Caco-2 (cell line): ENCODE data around the gene PHF23. TPM values are rescaled to one million over a fixed set of nuclear protein-coding genes. Genes with fewer than 3 reads are reported as not detected.

Experiments used
- BruUV-seq: library from RNA; stranded (reverse); fragments of 400-500 nt; replicated peaks from 2 replicates; lab custom pipeline; 2021; lab: Mats Ljungman, UMichigan
- CTCF ChIA-PET: fragments of 300-600 bp; sonication (Branson Sonifier 250); formaldehyde crosslinking; loops from one replicate; lab custom pipeline; 2022; ENCODE audit warnings: antibody characterized with exemption; lab: Charles Lee
- POLR2A ChIA-PET: fragments of 300-600 bp; sonication (Branson Sonifier 250); formaldehyde crosslinking; loops from one replicate; lab custom pipeline; 2022; ENCODE audit warnings: antibody characterized with exemption; lab: Charles Lee
- DNase-seq, 2 experiments: peaks; one replicate each; pipeline versions ENCODE4 v3.0.0 to v3.0.0-alpha.2; 2020 to 2022
- H3K27me3 ChIP-seq: replicated peaks from 2 replicates; pipeline ENCODE4 v1.6.0; 2011; ENCODE audit warnings: low read length; ENCODE audit not compliant: control insufficient read depth, insufficient read depth
- H3K36me3 ChIP-seq: 2 replicates; pipeline ENCODE4 v1.5.1; 2011; ENCODE audit warnings: low read length; ENCODE audit not compliant: control insufficient read depth, insufficient read depth
- H3K4me1 ChIP-seq: fragments of 250-450 bp; sonication (Bioruptor Pico); 2 replicates; pipeline ENCODE4 v1.5.1; 2020; ENCODE audit warnings: mild to moderate bottlenecking
- H3K4me3 ChIP-seq: 2 replicates; pipeline ENCODE4 v1.5.1; 2011; ENCODE audit warnings: low read depth, mild to moderate bottlenecking, control low read depth, low read length
- H3K9me3 ChIP-seq: fragments of 250-450 bp; sonication (Bioruptor Pico); 2 replicates; pipeline ENCODE4 v1.5.1; 2020; ENCODE audit warnings: mild to moderate bottlenecking, moderate library complexity
- H3K27ac Mint-ChIP-seq: one replicate; pipeline ENCODE4 v1.8.0; 2022; ENCODE audit warnings: mixed read lengths; ENCODE audit not compliant: unreplicated experiment
- H3K27me3 Mint-ChIP-seq: one replicate; pipeline ENCODE4 v1.8.0; 2022; ENCODE audit warnings: mixed read lengths; ENCODE audit not compliant: insufficient read depth, unreplicated experiment
- H3K36me3 Mint-ChIP-seq: one replicate; pipeline ENCODE4 v1.8.0; 2022; ENCODE audit warnings: mild to moderate bottlenecking, mixed read lengths; ENCODE audit not compliant: insufficient read depth, unreplicated experiment
- H3K4me1 Mint-ChIP-seq: one replicate; pipeline ENCODE4 v1.8.0; 2022; ENCODE audit warnings: low read depth, mixed read lengths; ENCODE audit not compliant: unreplicated experiment
- H3K4me3 Mint-ChIP-seq: one replicate; pipeline ENCODE4 v1.8.0; 2022; ENCODE audit warnings: mild to moderate bottlenecking, moderate library complexity, mixed read lengths; ENCODE audit not compliant: unreplicated experiment
- H3K9me3 Mint-ChIP-seq: one replicate; pipeline ENCODE4 v1.8.0; 2022; ENCODE audit warnings: mixed read lengths; ENCODE audit not compliant: unreplicated experiment
- CTCF ChIP-seq, 2 experiments: fragments of 200-600 bp in 1 of 2; IDR thresholded peaks; 1 replicate in 1 of 2; 2 replicates in 1 of 2; pipeline versions ENCODE4 v1.5.1 to v1.8.0; 2011 to 2022; ENCODE audit warnings: antibody characterized with exemption in 1 of 2, control low read depth in 1 of 2, inconsistent platforms in 1 of 2, low read depth in 1 of 2, low read length in 1 of 2, mild to moderate bottlenecking in 1 of 2, moderate library complexity in 1 of 2; ENCODE audit not compliant: insufficient read depth in 1 of 2, severe bottlenecking in 1 of 2, unreplicated experiment in 1 of 2
- intact Hi-C: fragments of 100-400 bp; cut with micrococcal nuclease; formaldehyde crosslinking; loops from one replicate; pipeline ENCODE4 v1.10.0; 2022; ENCODE audit not compliant: unreplicated experiment
- total RNA-seq: library from RNA; stranded (reverse); gene quantifications from 2 replicates; pipeline ENCODE4 v1.2.3, GENCODE V29; 2022

PHF23 gene
- total RNA-seq, 1 experiment from 2014 or later = 20.5 TPM

GRCh38 chr17:7250695-7251627 is 11.7 kb upstream of the PHF23 start:
- H3K36me3 ChIP-seq = no peaks in the 10 kb centered on the region

GRCh38 chr17:7249830-7250229 is 10.6 kb upstream of the PHF23 start:
- peak overlapping the region; percentile 88 for H3K4me3 Mint-ChIP-seq
- no peak overlapping the region for H3K27ac Mint-ChIP-seq
- peaks cover 54% of the 10 kb centered on the region for H3K36me3 Mint-ChIP-seq
- no peaks in the 10 kb centered on the region for H3K4me1 ChIP-seq
- H3K4me1 Mint-ChIP-seq = peaks cover 11% of the 10 kb centered on the region
- H3K27me3 ChIP-seq = no peaks in the 10 kb centered on the region
- H3K4me3 ChIP-seq = 0 out of 2 replicates have a peak overlapping the region, but pooled peaks have one; percentile 64
- no peak for DNase-seq
- H3K9me3 ChIP-seq = no peaks in the 10 kb centered on the region
- CTCF ChIA-PET = no interaction called here
- H3K9me3 Mint-ChIP-seq = no peaks in the 10 kb centered on the region
- intact Hi-C loops = no loop called here
- BruUV-seq = no TSS peak
- H3K27me3 Mint-ChIP-seq = no peaks in the 10 kb centered on the region
- TF ChIP-seq CTCF (IDR thresholded peaks at IDR 0.05; ENCODE audit: insufficient read depth in 1 of 2, low read depth in 1 of 2, low read length in 1 of 2, severe bottlenecking in 1 of 2, unreplicated experiment in 1 of 2) = no peak
- no peaks in the 10 kb centered on the region for H3K36me3 ChIP-seq
- POLR2A ChIA-PET = no interaction called here

More at GRCh38 chr17:7250695-7251627, 11.7 kb upstream of the PHF23 start:
- intact Hi-C loops = no loop called here
- Mint-ChIP-seq H3K9me3 (no peaks in the 10 kb centered on the region), H3K36me3 (peaks cover 57% of the 10 kb centered on the region), H3K27ac (peak overlapping the region; percentile 70), H3K4me1 (peaks cover 11% of the 10 kb centered on the region), H3K27me3 (no peaks in the 10 kb centered on the region), H3K4me3 (peak overlapping the region; percentile 88)
- POLR2A ChIA-PET = interaction anchor here (1.0 kb wide), 1 partner anchor 9 kb away, joined by 3 read pairs; the partner anchor contains the start of gene GABARAP
- BruUV-seq = no TSS peak
- no peak for DNase-seq
- no peak for TF ChIP-seq CTCF (IDR thresholded peaks at IDR 0.05; ENCODE audit: insufficient read depth in 1 of 2, low read depth in 1 of 2, low read length in 1 of 2, severe bottlenecking in 1 of 2, unreplicated experiment in 1 of 2)
- Histone ChIP-seq H3K9me3 (no peaks in the 10 kb centered on the region), H3K4me3 (peak overlapping the region; percentile 64), H3K27me3 (no peaks in the 10 kb centered on the region), H3K4me1 (no peaks in the 10 kb centered on the region)
- CTCF ChIA-PET = interaction anchor here (1.0 kb wide), 1 partner anchor 9 kb away, joined by 3 read pairs; no protein-coding TSS in a partner anchor

- no peaks in the 10 kb centered on the region for H3K9me3 Mint-ChIP-seq
- no peaks in the 10 kb centered on the region for H3K36me3 ChIP-seq
- no peak overlapping the region for H3K4me3 ChIP-seq
- H3K4me3 Mint-ChIP-seq = peak overlapping the region; percentile 44
- TF ChIP-seq CTCF (IDR thresholded peaks at IDR 0.05; ENCODE audit: insufficient read depth in 1 of 2, low read depth in 1 of 2, low read length in 1 of 2, severe bottlenecking in 1 of 2, unreplicated experiment in 1 of 2) = no peak
- no peaks in the 10 kb centered on the region for H3K27me3 Mint-ChIP-seq
- no peaks in the 10 kb centered on the region for H3K9me3 ChIP-seq
- BruUV-seq = no TSS peak
- no peak for DNase-seq
- peaks cover 54% of the 10 kb centered on the region for H3K36me3 Mint-ChIP-seq
- no peak overlapping the region for H3K27ac Mint-ChIP-seq
- intact Hi-C loops = no loop called here
- no peaks in the 10 kb centered on the region for H3K27me3 ChIP-seq
- peaks cover 11% of the 10 kb centered on the region for H3K4me1 Mint-ChIP-seq
- no peaks in the 10 kb centered on the region for H3K4me1 ChIP-seq
- CTCF ChIA-PET = no interaction called here
- POLR2A ChIA-PET = no interaction called here
These were observed 10.0 kb upstream of the PHF23 start for GRCh38 chr17:7249214-7249613.
